ENCODE data around the gene CERS4. TPM values are rescaled to one million over a fixed set of nuclear protein-coding genes. Genes with fewer than 3 reads are reported as not detected.
A peak's percentile ranks its signal among the peaks of the same experiment; 100 is the strongest.

CERS4 gene
- total RNA-seq, 1 donor: 4.0 TPM

DNA sequence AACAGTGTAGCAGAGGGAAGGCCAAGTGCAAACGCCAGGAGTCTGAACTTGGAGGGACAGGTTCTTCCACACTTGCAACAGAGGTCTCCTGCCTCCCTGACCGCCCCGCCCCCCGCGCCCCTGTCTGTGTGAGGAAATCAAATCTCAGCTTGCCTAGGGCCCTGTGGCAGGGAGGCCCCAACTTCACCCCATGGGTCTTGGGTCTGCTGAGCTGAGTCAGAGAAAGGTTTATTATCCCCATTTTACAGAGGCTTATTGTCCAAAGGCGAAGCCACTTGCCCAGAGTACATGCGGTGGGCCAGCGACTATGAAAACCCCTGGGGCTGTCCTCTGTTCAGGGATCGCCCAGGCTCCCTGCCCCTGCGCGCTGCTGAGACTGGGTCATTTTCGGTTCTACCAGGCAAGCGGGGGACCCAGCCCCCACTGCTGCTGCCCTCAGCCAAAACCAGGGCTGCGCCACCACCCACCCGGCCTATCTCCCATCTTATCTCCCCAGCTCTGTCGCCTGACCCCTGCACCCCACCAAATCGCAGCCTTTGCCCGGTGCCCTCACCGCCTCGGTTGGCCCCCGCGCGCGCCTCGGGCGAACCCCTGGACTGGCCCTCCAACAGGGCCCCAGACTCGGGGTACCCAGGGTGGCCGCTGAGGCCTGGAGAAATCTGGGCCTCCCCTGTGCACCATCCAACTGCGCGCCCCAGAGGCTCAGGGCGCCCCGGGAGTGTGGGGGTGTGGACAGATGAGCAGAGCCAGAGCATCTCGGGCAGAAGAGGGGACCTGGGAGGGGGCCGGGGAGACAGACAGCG is 850 bp upstream of the CERS4 start:
- H3K79me2 ChIP-seq (ENCODE audit: insufficient read depth, low read length): no peaks in the 10 kb centered on the region
- no peaks in the 10 kb centered on the region for H3K9me3 ChIP-seq (ENCODE audit: low read depth, low read length)
- no peak overlapping the region for H3K4me2 ChIP-seq (ENCODE audit: insufficient read depth, low read length)
- no peak overlapping the region for H2AFZ ChIP-seq (ENCODE audit: low read length)
- DNase-seq (ENCODE audit: insufficient read length, low spot score, missing footprints): peak; percentile 72
- no peak overlapping the region for H3K27ac ChIP-seq (ENCODE audit: low read depth, low read length)
- no peaks in the 10 kb centered on the region for H3K36me3 ChIP-seq (ENCODE audit: insufficient read depth, low read length)
- H3K27me3 ChIP-seq (ENCODE audit: insufficient read depth, low read length): peaks cover 27% of the 10 kb centered on the region
- no peaks in the 10 kb centered on the region for H4K20me1 ChIP-seq (ENCODE audit: insufficient read depth, low read length)
- no peaks in the 10 kb centered on the region for H3K4me1 ChIP-seq (ENCODE audit: insufficient read depth, low read length)
- no peak overlapping the region for H3K4me3 ChIP-seq (ENCODE audit: insufficient read depth, low read length)
- TF ChIP-seq, protein P1, sequence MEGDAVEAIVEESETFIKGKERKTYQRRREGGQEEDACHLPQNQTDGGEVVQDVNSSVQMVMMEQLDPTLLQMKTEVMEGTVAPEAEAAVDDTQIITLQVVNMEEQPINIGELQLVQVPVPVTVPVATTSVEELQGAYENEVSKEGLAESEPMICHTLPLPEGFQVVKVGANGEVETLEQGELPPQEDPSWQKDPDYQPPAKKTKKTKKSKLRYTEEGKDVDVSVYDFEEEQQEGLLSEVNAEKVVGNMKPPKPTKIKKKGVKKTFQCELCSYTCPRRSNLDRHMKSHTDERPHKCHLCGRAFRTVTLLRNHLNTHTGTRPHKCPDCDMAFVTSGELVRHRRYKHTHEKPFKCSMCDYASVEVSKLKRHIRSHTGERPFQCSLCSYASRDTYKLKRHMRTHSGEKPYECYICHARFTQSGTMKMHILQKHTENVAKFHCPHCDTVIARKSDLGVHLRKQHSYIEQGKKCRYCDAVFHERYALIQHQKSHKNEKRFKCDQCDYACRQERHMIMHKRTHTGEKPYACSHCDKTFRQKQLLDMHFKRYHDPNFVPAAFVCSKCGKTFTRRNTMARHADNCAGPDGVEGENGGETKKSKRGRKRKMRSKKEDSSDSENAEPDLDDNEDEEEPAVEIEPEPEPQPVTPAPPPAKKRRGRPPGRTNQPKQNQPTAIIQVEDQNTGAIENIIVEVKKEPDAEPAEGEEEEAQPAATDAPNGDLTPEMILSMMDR (IDR thresholded peaks at IDR 0.05; ENCODE audit: extremely low read depth, low read depth, low read length): no peak

DNA sequence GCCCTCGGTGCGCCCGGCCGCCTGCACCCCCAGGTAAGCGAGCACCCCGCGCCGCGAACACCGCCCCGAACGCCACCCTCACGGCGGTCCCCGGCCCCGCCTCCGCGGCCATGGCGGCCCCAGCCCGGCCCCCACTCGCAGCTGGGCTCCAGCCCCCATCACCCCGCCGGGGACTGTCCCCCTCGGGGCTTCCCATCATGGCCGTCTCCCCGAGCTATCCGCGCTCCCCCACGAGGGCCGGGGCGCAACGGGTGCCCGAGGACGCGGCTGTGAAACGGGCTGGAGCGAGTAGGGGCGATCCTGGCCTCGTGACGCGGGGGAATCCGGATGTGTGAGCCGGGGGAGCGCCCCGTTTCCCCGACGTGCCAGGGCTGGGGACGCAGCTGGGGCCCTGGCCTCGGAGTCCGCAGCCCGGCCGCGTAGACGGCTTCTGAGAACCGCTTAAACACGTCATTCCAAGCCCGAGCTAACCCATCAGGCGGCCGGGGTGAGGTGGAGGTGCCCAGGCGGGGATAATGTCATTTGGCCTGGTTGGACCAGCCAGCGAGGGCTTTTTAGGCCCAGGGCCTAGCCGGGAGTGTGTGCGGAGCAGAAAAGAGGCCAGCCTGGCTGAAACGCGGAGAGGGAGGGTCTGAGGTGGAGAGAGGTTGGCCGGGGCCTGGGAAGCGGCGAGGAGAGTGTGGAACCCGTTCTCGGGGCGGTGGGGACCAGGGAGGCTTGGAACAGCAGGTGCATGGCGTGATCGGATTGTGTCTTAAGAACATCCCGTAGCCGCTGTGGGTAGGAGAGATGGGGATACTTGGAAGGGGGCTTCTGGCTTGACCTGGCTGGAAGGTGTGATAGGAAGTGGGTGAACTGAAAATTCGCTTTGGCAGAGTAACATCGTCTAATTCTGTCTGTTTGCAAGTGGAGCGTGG is 550 bp downstream of the CERS4 start:
- Histone ChIP-seq H4K20me1 (ENCODE audit: insufficient read depth, low read length) (no peaks in the 10 kb centered on the region), H3K27ac (ENCODE audit: low read depth, low read length) (no peak overlapping the region), H2AFZ (ENCODE audit: low read length) (no peak overlapping the region), H3K27me3 (ENCODE audit: insufficient read depth, low read length) (peaks cover 27% of the 10 kb centered on the region), H3K36me3 (ENCODE audit: insufficient read depth, low read length) (no peaks in the 10 kb centered on the region), H3K4me3 (ENCODE audit: insufficient read depth, low read length) (no peak overlapping the region), H3K4me1 (ENCODE audit: insufficient read depth, low read length) (no peaks in the 10 kb centered on the region), H3K79me2 (ENCODE audit: insufficient read depth, low read length) (no peaks in the 10 kb centered on the region), H3K4me2 (ENCODE audit: insufficient read depth, low read length) (no peak overlapping the region), H3K9me3 (ENCODE audit: low read depth, low read length) (no peaks in the 10 kb centered on the region)
- TF ChIP-seq, protein P1 (IDR thresholded peaks at IDR 0.05; ENCODE audit: extremely low read depth, low read depth, low read length): no peak
- peak; percentile 78 for DNase-seq (ENCODE audit: insufficient read length, low spot score, missing footprints)

DNA sequence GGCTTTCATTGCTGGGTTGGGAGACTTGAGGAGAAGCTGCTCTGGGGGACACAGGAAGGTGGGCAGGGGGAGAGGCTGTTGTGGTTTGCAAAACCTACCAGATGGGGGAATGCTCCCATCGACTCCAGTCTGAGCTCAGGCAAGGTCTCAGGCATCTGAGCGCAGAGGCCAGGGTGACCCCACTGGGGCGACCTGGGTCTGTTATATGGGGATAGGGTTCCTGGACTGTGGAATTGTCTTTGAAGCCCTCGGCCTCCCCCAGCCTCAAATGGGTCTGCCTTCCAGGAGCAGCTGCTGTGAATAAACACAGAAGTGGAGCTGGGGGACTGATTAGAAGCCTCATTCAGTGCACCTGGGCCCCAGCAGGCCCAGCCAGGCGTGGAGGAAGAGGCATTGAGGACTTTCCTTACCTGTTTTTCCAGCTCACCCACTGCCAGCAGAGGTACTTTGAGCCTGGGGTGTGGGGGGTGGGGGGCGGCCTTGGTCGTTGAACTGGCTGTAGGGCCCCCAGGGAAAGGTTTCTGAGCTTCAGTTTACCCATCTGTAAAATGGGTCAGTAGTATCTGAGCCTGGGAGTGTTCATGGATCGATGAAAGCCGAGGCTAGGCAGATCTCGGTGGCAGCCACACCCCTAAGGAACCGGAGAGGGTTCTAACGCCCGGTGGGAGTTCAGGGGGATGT is 1.4 kb downstream of the CERS4 start:
- Histone ChIP-seq H3K4me3 (ENCODE audit: insufficient read depth, low read length) (no peak overlapping the region), H3K4me2 (ENCODE audit: insufficient read depth, low read length) (no peak overlapping the region), H3K9me3 (ENCODE audit: low read depth, low read length) (no peaks in the 10 kb centered on the region), H2AFZ (ENCODE audit: low read length) (no peak overlapping the region), H3K27ac (ENCODE audit: low read depth, low read length) (no peak overlapping the region), H3K36me3 (ENCODE audit: insufficient read depth, low read length) (no peaks in the 10 kb centered on the region), H3K79me2 (ENCODE audit: insufficient read depth, low read length) (no peaks in the 10 kb centered on the region), H3K4me1 (ENCODE audit: insufficient read depth, low read length) (no peaks in the 10 kb centered on the region), H3K27me3 (ENCODE audit: insufficient read depth, low read length) (peaks cover 27% of the 10 kb centered on the region), H4K20me1 (ENCODE audit: insufficient read depth, low read length) (no peaks in the 10 kb centered on the region)
- peak; percentile 83 for DNase-seq (ENCODE audit: insufficient read length, low spot score, missing footprints)
- TF ChIP-seq, protein P1 (IDR thresholded peaks at IDR 0.05; ENCODE audit: extremely low read depth, low read depth, low read length): no peak
